DOHH2 (cell line): ENCODE results near the gene EPHA3.

Source experiments
- CTCF ChIP-seq: fragments of 200-600 bp; sonication (generic); IDR thresholded peaks from one replicate; pipeline ENCODE4 v1.5.1; 2014; ENCODE audit warnings: antibody characterized with exemption, mild to moderate bottlenecking, low read depth, low read length; ENCODE audit not compliant: poor library complexity, severe bottlenecking
- EZH2phosphoT487 ChIP-seq: fragments of 200-600 bp; sonication (generic); IDR thresholded peaks from 2 replicates; pipeline ENCODE4 v1.6.1; 2017; ENCODE audit warnings: borderline replicate concordance, mild to moderate bottlenecking, antibody characterized with exemption, low read length, moderate library complexity, mixed read lengths

DNA sequence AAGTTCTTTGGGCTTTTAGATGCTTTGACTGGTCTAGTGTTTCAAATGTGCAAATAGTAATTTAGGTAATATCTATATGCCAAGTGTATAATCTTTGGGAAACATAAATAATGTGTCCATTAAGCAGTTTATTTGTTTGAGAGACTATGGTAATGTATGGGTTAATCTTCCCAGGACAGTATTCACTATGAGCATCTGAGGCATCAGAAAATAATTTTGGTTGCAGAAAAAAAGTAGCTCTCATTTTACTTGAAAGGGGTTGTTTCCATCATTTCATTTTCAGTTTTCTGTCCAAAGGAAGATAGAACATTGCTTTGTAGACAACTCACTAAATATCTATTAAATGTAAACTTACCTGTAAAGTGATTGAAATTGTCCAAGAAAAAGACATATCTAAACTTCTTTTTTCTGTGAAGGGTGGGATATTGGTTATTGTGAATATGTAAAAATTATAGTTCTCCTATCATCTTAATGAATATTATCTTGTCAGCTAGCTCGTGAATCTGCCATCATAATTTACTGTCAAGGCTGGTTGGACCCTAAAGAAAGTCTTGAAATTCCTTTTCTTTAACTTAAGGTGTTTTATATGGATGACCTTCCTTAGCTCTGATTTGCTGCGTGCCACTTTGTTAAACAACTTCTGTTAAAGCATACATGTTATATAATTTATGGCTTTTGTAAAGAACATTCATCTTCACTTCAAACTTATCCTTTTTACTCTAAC lies 108.8 kb downstream of the EPHA3 start:
- TF ChIP-seq CTCF (no peak), EZH2phosphoT487 (no peak)
